ENCODE results near the gene OASL. TPM values are rescaled to one million over a fixed set of nuclear protein-coding genes. Genes with fewer than 3 reads are reported as not detected.

OASL gene, protein sequence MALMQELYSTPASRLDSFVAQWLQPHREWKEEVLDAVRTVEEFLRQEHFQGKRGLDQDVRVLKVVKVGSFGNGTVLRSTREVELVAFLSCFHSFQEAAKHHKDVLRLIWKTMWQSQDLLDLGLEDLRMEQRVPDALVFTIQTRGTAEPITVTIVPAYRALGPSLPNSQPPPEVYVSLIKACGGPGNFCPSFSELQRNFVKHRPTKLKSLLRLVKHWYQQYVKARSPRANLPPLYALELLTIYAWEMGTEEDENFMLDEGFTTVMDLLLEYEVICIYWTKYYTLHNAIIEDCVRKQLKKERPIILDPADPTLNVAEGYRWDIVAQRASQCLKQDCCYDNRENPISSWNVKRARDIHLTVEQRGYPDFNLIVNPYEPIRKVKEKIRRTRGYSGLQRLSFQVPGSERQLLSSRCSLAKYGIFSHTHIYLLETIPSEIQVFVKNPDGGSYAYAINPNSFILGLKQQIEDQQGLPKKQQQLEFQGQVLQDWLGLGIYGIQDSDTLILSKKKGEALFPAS
- 0.58 and 1.4 TPM in 2 replicates for total RNA-seq

DNA sequence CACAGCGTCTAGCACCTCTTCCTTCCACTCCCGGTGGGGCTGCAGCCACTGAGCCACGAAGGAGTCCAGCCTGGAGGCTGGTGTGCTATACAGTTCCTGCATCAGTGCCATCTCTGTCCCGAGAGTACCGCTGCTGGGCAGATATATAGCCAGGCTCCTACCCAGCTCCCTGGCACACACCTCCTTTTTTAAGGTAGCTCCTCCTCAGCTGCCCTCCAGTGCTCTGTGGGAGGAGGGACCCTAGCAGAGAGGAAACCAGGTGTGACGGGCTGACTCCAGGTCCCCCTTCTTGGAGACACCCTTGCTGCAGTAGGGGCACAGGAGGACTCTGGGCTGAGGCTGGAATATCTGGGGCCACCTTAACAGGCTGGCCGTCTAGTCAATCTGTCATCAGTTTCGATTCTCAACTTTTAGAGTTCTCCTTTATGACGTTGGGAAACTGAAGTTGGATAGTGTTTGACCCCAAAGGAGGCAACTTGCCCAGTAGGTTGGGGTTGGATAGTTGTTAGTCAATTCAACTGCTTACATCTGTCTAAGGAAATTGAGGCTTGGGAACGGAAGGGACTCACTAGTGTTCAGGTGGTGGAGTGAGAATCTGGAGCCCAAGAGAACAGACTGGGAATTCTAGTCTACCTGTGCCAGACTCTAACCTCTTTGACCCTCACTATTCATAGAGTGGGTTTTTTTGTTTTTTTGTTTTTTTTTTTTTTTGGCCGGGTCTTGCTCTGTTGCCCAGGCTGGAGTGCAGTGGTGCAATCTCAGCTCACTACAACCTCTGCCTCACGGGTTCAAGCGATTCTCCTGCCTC lies at the start of gene OASL:
OASL (minus strand) TSS at position 386 of the 808 bp plus-strand sequence; CDS start at position 111, 275 bp downstream.
- TF ChIP-seq CTCF (IDR thresholded peaks at IDR 0.05; ENCODE audit: insufficient read depth, low read length, poor library complexity, severe bottlenecking), result no peak
- H3K36me3 ChIP-seq (ENCODE audit: control insufficient read depth, insufficient read depth, low read length), result no peaks in the 10 kb centered on the region
- H3K4me3 ChIP-seq (ENCODE audit: low read depth, low read length), result peak within 1 kb of the TSS; percentile 42
- DNase-seq (ENCODE audit: low read depth), result no peak
- no peaks in the 10 kb centered on the region for H3K27me3 ChIP-seq (ENCODE audit: control insufficient read depth, insufficient read depth, low read length)

DNA sequence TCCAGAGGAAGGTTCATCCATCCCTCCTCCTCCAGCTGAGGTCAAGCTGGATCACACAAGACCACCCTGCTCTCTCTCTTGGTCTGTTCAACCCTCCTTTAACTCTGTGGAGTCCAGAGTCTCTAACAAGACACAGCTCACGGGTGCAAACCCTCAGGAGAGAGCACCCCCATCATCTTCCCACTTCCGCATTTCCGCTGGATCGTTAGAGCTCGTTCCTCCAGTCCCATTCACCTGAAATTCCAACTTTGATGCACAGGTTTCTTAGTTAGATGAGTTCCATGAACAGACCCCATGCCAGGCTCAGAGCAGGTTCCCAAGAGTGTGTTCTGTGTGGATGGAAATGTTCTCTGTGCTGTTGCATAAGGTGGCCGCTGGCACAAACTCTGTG lies 49.1 kb upstream of the OASL start:
- H3K27me3 ChIP-seq (ENCODE audit: control insufficient read depth, insufficient read depth, low read length), result no peaks in the 10 kb centered on the region
- H3K36me3 ChIP-seq (ENCODE audit: control insufficient read depth, insufficient read depth, low read length), result no peaks in the 10 kb centered on the region
- DNase-seq (ENCODE audit: low read depth), result no peak
- H3K4me3 ChIP-seq (ENCODE audit: low read depth, low read length), result no peak overlapping the region
- no peak for TF ChIP-seq CTCF (IDR thresholded peaks at IDR 0.05; ENCODE audit: insufficient read depth, low read length, poor library complexity, severe bottlenecking)

DNA sequence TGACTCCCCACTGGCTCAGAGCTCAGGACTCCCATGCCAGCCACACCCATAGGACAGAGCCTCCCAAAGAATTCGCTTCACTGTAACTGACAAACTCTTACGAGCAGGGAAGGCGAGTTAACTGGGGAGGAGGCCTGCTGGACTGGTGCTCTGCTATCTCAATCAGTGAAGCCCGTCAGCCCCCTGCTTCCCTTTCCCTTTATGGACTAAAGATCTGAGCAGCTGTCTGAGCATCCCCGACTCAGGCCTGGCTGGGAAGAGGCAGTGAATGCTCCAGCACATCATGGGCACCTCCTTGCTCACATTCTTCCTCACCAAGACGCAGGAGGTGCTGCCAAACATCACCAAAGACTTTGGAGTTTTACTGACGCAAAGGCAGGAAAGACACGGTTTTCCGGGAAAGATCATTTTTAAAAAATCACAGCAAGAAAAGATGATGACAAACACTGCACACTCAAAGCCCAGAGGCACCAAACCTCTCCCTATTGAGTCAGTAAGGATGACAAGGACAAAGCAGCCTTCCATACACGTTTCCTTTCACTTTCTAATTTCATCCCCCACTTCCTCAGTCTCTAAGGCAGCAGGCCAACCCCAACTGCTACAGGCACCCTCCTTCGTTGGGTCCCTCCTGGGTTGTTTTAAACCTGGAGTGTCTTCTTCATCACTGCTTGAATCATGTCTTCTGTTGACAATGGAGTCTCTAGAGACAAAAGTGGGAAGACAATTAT lies 48.6 kb upstream of the OASL start:
- no peak for DNase-seq (ENCODE audit: low read depth)
- Histone ChIP-seq H3K4me3 (ENCODE audit: low read depth, low read length) (no peak overlapping the region), H3K36me3 (ENCODE audit: control insufficient read depth, insufficient read depth, low read length) (no peaks in the 10 kb centered on the region), H3K27me3 (ENCODE audit: control insufficient read depth, insufficient read depth, low read length) (no peaks in the 10 kb centered on the region)
- no peak for TF ChIP-seq CTCF (IDR thresholded peaks at IDR 0.05; ENCODE audit: insufficient read depth, low read length, poor library complexity, severe bottlenecking)

DNA sequence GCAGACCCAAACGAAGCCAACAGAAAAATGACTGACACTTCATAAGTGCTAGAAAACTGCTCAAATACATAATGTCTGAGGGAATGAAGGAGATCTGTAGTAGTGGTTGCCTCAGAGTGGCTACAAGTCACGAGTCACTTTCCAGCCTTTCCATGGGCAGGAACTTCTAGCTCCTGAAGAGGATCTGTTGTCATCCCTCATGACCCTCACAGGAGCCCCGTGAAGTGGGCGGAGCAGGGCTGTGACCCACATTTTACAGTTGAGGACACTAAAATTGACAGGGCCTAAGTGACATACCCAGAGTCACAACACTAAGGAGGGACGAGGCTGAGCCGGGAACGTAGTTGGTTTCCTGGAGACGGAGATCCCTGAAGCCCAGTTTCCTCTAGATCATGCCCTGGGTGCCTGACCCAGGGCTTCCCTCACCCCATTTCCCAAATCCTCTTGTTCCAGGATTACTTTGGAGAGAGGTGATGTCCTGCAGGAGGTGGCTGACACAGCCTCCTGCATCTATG lies 47.8 kb upstream of the OASL start:
- no peak overlapping the region for H3K4me3 ChIP-seq (ENCODE audit: low read depth, low read length)
- H3K27me3 ChIP-seq (ENCODE audit: control insufficient read depth, insufficient read depth, low read length), result no peaks in the 10 kb centered on the region
- no peak for TF ChIP-seq CTCF (IDR thresholded peaks at IDR 0.05; ENCODE audit: insufficient read depth, low read length, poor library complexity, severe bottlenecking)
- no peaks in the 10 kb centered on the region for H3K36me3 ChIP-seq (ENCODE audit: control insufficient read depth, insufficient read depth, low read length)
- DNase-seq (ENCODE audit: low read depth), result no peak

GRCh38 chr12:121085506-121086353 lies 46.7 kb upstream of the OASL start:
- TF ChIP-seq CTCF (IDR thresholded peaks at IDR 0.05; ENCODE audit: insufficient read depth, low read length, poor library complexity, severe bottlenecking), result no peak
- no peaks in the 10 kb centered on the region for H3K27me3 ChIP-seq (ENCODE audit: control insufficient read depth, insufficient read depth, low read length)
- DNase-seq (ENCODE audit: low read depth), result no peak
- no peaks in the 10 kb centered on the region for H3K36me3 ChIP-seq (ENCODE audit: control insufficient read depth, insufficient read depth, low read length)
- H3K4me3 ChIP-seq (ENCODE audit: low read depth, low read length), result no peak overlapping the region

All from kidney epithelial cell (primary cell).